Measurements from ENCODE around the gene CCDC196. TPM values are rescaled to one million over a fixed set of nuclear protein-coding genes. Genes with fewer than 3 reads are reported as not detected.

Gene CCDC196
- total and polyA plus RNA-seq, 8 donors: not detected

GRCh38 chr14:66507722-66508546 lies 21.8 kb downstream of the CCDC196 start, which contains the start of gene GPHN:
Gene GPHN (plus strand): TSS chr14:66508147.
- H3K4me3 ChIP-seq: peak within 1 kb of the TSS; percentile 87 to 98 (median 94)
- no peaks in the 10 kb centered on the region for H3K9me3 ChIP-seq
- TF ChIP-seq POLR2AphosphoS5 (IDR thresholded peaks at IDR 0.05): peak; percentile 59 to 93 (median 89)
- peak in 2 of 4 donors; percentile 8 to 56 for TF ChIP-seq POLR2A (IDR thresholded peaks at IDR 0.05)
- peak in 3 of 7 experiments; percentile 13 to 40 (median 17) for TF ChIP-seq CTCF (IDR thresholded peaks at IDR 0.05)
- no peak for TF ChIP-seq EP300 (IDR thresholded peaks at IDR 0.05)
- H3K4me1 ChIP-seq: peaks cover 11 to 39% (median 24%) of the 10 kb centered on the region in 4 donors
- H3K36me3 ChIP-seq: no peaks in the 10 kb centered on the region
- intact Hi-C loops (cut with DNase I; ENCODE audit: low total_unique reads): no loop called here
- WGBS, 5 donors: 0 to 3% (median 0%) methylated on average over 66 to 91 of the region's 91 CpGs
- H3K27ac ChIP-seq: peak within 1 kb of the TSS; percentile 89 to 98 (median 92)
- peak; percentile 96 to 99 for DNase-seq
- no peaks in the 10 kb centered on the region for H3K27me3 ChIP-seq

GRCh38 chr14:66508547-66508845 lies 22.3 kb downstream of the CCDC196 start:
- Histone ChIP-seq H3K4me3 (peak overlapping the region; percentile 87 to 98 (median 94)), H3K27me3 (no peaks in the 10 kb centered on the region), H3K36me3 (no peaks in the 10 kb centered on the region), H3K27ac (peak overlapping the region; percentile 89 to 98 (median 92)), H3K4me1 (peaks cover 11 to 43% (median 27%) of the 10 kb centered on the region in 4 donors), H3K9me3 (no peaks in the 10 kb centered on the region)
- WGBS, 5 donors: 0 to 2% (median 1%) methylated on average over 9 to 19 of the region's 19 CpGs
- no peak for TF ChIP-seq POLR2AphosphoS5 (IDR thresholded peaks at IDR 0.05)
- no peak for TF ChIP-seq EP300 (IDR thresholded peaks at IDR 0.05)
- TF ChIP-seq POLR2A (IDR thresholded peaks at IDR 0.05): no peak
- intact Hi-C loops (cut with DNase I; ENCODE audit: low total_unique reads): no loop called here
- DNase-seq: no peak

GRCh38 chr14:66508846-66509621 lies 22.9 kb downstream of the CCDC196 start:
- DNase-seq: peak in 1 of 2 donors; percentile 71
- Histone ChIP-seq H3K36me3 (no peaks in the 10 kb centered on the region), H3K27ac (peak overlapping the region; percentile 89 to 98 (median 92)), H3K9me3 (no peaks in the 10 kb centered on the region), H3K27me3 (no peaks in the 10 kb centered on the region), H3K4me1 (peaks cover 11 to 48% (median 28%) of the 10 kb centered on the region in 4 donors), H3K4me3 (peak overlapping the region; percentile 87 to 98 (median 94))
- 0 to 1% (median 0%) methylated on average over 50 to 57 of the region's 57 CpGs for WGBS, 5 donors
- TF ChIP-seq POLR2AphosphoS5 (IDR thresholded peaks at IDR 0.05) (no peak), POLR2A (IDR thresholded peaks at IDR 0.05) (no peak), CTCF (IDR thresholded peaks at IDR 0.05) (no peak), EP300 (IDR thresholded peaks at IDR 0.05) (no peak)
- intact Hi-C loops (cut with DNase I; ENCODE audit: low total_unique reads): no loop called here

GRCh38 chr14:66509874-66510273 lies 23.7 kb downstream of the CCDC196 start:
- peaks cover 11 to 52% (median 28%) of the 10 kb centered on the region in 4 donors for H3K4me1 ChIP-seq
- WGBS, 5 donors: 46 to 64% (median 58%) methylated on average over 4 of the region's 4 CpGs
- H3K4me3 ChIP-seq: peak overlapping the region; percentile 87 to 98 (median 94)
- no peaks in the 10 kb centered on the region for H3K27me3 ChIP-seq
- H3K9me3 ChIP-seq: no peaks in the 10 kb centered on the region
- peak overlapping the region in 2 of 5 donors; percentile 92 to 96 for H3K27ac ChIP-seq
- intact Hi-C loops (cut with DNase I; ENCODE audit: low total_unique reads): no loop called here
- DNase-seq: peak in 1 of 2 donors; percentile 18
- TF ChIP-seq EP300 (IDR thresholded peaks at IDR 0.05) (no peak), POLR2A (IDR thresholded peaks at IDR 0.05) (no peak), CTCF (IDR thresholded peaks at IDR 0.05) (no peak), POLR2AphosphoS5 (IDR thresholded peaks at IDR 0.05) (no peak)
- no peaks in the 10 kb centered on the region for H3K36me3 ChIP-seq

Data from stomach (tissue), 9 donors.